Stimulated activated CD8-positive, alpha-beta memory T cell treated with anti-CD3 and anti-CD28 coated beads, Interleukin-12 subunit alpha, Interleukin-12 subunit beta, amount 100 ng/mL, for 4 hours (primary cell): ENCODE results near the gene SPEM3.

Experiments used
- DNase-seq: peaks from one replicate; pipeline ENCODE4 v3.0.0-alpha.2; 2020; ENCODE audit warnings: low read depth

SPEM3 gene

DNA sequence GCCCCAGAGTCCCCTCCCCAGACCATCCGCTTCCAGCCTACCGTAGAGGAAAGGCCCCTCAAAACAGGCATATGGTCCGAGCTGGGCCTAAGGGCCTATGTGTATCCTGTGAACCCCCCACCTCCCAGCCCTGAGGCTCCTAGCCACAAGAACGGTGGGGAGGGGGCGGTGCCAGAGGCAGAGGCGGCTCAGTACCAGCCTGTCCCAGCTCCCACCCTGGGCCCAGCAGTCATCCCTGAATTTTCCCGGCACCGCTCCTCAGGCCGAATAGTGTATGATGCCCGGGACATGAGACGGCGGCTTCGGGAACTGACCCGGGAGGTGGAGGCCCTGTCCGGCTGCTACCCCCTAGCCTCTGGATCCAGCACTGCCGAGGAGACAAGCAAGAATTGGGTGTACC is 7.5 kb upstream of the SPEM3 start:
- no peak for DNase-seq

GRCh38 chr17:7423679-7424078 is 5.0 kb upstream of the SPEM3 start:
- no peak for DNase-seq

DNA sequence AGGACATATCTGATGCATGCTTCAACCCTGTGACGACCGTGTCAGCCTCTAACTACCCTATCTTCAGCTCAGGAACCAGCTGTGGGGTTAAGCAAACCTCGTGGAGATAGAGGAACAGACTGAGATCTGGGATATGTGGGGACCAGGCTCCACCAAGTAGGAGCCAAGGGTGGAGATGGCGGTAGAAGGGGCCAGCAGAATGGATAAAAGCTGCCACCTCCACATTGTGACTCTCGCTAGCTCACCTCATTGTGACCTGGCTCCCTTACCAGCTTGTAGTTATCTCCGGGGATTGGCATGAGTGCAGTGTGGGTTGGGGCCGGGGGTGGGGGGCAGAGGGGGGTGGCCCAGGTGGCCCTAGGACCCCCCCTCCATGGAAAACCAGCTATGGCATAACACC is 3.3 kb upstream of the SPEM3 start, which contains the start of gene SPEM2:
Gene SPEM2, plus strand, starts transcription at position 301 of the 400 bp plus-strand sequence. Its CDS starts 73 bp downstream, at position 374.
- no peak for DNase-seq

GRCh38 chr17:7425756-7426155 is 2.9 kb upstream of the SPEM3 start:
- no peak for DNase-seq

DNA sequence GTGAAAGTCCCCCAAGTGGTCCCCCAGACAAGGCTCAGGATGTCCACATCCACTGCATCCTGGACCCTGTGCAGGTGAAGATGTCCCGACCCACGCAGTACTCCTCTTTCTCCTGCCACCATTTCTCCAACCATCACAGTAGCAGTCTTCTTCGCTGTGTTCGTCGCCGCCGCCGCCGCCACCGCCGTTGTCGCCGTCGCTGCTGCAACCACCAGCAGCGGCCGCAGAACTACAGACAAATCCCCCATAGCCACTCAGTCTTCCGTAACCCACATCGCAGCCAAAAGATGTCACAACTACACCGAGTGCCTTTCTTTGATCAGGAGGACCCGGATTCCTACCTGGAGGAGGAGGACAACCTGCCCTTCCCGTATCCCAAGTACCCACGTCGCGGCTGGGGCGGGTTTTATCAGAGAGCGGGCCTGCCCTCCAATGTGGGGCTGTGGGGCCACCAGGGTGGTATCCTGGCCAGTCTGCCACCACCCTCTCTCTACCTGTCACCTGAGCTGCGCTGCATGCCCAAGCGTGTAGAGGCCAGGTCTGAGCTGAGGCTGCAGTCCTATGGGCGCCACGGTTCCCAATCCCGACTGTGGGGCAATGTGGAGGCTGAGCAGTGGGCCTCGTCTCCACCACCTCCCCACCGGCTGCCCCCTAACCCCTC is 2.3 kb upstream of the SPEM3 start:
- no peak for DNase-seq

DNA sequence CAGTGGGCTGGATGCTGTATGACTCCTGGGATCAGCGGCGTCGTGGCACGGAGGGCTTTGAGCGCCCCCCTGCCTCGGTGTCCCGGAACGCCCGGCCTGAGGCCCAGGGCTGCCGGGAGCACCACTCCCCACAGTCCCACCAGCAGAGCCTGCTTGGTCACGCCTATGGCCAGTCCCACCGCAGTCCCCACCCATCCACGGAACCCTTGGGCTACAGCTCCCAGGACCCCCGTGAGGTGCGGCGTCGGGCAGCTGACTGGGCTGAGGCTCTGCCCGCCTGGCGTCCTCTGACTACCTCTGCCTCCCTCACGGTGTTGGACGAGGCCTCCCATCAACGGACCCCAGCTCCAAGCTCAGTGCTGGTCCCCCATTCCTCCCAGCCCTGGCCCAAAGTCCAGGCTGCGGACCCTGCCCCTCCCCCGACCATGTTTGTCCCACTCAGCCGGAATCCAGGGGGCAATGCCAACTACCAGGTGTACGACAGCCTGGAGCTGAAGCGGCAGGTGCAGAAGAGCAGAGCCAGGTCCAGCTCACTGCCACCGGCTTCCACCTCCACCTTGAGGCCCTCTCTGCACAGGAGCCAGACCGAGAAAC is 1.7 kb upstream of the SPEM3 start:
- no peak for DNase-seq

- no peak for DNase-seq
Observed at GRCh38 chr17:7427549-7427948, 1.1 kb upstream of the SPEM3 start.

DNA sequence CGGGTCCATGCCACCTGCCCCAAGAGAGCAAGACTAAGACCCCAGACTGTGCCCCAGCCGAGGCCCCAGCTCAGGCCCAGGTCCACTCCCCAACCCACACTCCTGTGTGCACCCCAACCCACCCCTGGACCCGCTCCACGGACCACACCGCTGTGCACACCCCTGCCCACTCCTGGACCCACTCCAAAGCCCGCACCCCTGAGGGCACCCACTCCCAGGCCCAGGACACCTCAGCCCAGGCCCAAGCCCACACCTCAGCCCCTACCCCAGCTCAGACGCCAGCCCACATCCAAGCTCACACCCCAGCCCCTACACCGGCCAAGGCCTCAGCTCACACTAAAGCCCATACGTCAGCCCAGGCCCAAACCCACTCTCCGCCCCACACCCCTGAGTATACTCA is 1.1 kb downstream of the SPEM3 start:
- DNase-seq = no peak

DNA sequence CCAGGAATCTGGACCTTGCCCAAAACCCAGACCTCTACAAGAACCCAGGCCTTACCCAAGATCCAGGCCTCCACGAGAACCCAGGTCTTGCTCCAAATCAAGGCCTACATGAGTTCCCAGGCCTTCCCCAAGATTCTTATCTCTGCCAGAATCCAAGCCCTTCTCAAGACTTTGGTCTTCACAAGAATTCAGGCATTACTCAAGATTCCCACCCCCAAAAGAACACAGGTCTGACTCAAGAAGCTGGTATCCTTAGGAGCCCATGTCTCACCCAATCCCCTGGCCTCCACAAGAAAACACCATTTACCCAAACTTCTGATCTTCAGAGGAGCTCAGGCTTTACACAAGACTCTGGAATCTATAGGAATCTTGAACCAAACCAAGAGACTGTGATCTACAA is 2.6 kb downstream of the SPEM3 start:
- no peak for DNase-seq

GRCh38 chr17:7432296-7432695 is 3.6 kb downstream of the SPEM3 start:
- DNase-seq = no peak

DNA sequence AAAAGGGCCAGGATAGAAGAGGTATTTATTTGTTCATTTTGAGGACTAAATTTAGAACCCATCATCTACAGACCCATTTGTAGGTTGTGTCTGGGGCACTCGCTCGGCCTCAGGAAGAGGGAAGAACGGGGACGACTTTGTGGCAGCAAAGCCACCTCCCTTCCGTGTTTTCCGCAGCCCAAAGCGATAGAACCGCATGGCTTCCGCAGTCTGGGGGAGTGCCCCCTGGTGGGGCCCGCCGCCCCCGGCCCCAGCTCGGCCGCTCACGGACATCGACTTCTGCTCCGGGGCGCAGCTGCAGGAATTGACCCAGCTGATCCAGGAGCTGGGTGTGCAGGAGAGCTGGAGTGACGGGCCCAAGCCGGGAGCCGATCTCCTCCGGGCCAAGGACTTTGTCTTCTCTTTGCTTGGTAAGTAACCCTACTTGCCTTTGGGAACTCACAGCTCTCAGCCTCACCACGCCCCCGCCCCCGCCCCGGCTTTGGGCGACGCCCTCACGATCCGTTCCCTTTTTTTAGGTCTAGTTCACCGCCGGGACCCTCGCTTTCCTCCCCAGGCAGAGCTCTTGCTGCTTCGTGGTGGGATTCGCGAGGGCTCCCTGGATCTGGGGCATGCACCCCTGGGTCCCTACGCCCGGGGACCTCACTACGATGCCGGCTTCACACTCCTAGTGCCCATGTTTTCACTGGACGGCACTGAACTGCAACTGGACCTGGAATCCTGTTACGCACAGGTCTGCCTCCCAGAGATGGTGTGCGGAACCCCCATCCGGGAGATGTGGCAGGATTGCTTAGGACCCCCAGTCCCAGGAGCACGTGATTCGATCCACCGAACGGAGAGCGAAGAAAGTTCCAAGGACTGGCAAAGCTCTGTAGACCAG is 7.3 kb downstream of the SPEM3 start:
- DNase-seq = peak; percentile 41

- peak; percentile 71 for DNase-seq
Observed at GRCh38 chr17:7436556-7437368, 8.1 kb downstream of the SPEM3 start.

DNA sequence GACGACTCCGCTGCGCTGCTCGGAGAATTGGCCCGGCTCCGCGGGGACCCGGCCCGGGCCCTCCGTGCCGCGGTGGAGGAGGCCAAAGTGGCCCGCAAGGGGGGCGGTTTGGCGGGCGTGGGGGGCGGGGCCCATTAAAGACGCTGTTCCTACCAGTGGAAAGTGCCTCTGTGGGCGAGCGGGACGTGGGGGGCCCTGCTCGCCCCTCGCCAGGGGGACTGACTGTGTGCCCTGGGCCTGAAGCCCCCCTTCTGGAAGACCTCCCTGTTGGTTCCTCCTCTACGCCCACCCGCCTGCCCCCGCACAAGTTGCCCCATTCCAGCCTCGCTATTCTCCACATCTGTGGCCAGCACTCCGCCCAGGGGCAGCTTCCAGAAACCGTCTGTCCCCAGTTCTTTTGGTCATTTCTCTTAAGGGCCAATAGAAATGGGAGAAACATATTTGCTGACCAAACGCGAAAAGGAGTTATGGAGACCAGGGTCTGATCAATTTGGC is 8.8 kb downstream of the SPEM3 start:
- no peak for DNase-seq

- DNase-seq = no peak
Observed at GRCh38 chr17:7437950-7438614, 9.4 kb downstream of the SPEM3 start.

DNA sequence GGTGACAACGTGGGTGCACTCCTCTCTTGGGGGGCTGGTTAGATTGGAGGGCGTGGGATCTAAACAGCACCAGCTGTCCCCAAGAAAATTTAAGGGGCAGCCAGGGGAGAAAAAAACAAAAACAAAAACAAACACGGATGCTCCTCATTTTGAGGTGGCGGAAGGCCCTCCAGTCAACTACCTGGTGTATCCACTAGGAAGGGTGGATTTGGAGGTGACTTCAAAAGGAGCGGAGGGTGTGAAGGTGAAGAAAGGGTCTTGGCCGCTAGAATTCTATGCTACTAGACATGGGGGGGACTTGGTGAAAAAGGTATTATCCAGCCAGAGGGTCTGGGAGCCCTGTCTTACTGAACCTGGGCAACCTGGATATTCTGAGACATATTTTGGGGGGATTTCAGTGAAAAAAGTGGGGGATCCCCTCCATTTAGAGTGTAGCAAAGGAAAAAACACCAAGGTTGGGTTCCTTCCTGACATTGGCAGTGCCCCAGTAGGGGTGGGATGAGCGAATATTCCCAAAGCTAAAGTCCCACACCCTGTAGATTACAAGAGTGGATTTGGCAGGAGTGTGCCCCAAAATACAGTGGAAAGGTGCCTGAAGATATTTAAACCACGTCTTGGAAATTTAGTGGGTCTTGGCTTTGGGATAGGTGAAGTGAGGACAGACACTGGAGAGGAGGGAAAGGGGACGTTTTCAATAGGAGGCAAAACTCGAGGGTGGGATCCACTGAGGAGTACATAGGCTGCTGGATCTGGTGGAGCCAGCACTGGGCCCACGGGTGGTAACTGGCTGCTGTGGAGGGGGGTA is 10.2 kb downstream of the SPEM3 start:
- no peak for DNase-seq

- no peak for DNase-seq
Observed at GRCh38 chr17:7439462-7440112, 10.9 kb downstream of the SPEM3 start, which contains the start of gene FGF11. TSS of gene FGF11 (plus strand) at chr17:7439512. CDS start at chr17:7439621, 109 bp downstream.

DNA sequence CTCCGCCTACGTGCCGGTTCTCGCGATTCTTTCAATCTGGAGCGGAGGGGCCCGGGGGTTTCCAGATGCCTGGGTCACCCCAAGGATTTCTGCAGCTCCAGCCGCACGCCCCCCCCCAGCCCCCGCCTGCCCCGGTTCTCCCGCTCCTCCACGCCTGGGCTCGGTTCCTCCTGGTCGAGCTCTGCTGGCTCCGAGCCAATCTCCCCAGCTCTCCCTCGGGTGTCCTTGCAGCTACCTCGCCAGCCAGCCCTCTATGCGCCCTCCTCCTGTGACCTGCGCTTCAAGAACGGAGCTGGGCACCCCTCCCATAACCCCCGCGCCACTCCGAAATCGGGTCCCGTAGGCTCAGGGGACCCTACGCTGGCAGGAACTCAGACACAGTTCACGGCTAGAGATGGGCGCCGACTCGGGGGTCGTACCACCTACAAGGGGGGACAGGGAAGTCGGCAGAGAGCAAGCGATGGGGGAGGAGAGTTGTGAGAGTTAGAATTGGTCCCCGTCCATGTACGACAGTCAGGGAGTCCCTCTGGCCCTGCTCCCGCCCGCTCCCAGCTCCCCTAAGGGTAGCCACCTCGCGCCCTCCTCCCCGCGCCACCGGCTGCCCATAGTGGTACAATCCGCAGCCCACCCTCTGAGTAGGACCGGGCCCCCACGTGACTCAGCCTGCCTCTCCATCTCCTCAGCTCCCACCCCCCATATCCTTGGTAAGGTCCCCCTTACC is 11.6 kb downstream of the SPEM3 start:
- no peak for DNase-seq

DNA sequence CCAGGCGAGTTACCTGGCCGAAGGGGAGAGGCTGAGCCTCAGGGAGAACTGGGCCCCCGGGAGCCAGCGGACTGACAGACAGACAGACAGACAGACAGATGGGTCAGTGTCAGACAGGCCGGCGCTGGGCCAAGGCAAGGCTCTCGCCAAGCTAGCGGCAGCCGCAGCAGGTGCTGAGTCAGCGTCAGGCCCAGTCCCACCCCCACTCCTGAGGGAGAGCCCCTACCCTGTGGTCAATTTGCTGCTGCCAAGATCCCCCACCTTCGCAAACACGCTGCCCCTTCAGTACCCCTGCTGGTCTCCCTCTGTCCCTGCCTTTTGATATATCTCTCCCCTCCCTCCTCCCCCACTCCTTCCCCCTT is 12.2 kb downstream of the SPEM3 start:
- DNase-seq = no peak

DNA sequence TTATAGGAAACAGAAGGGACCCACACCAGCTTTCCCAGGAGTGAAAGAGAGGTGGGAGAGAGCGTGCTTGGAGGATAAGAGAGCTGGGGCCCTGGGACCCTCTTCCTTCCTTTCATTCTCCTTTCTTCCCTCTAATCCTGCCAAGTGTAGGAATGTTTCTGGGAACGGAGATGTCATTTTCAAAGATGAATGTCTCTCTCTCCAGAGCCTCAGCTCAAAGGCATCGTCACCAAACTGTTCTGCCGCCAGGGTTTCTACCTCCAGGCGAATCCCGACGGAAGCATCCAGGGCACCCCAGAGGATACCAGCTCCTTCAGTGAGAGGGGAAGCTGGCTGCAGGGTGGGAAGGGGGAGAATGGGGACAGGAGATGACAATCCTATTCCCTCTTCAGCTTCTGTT is 12.6 kb downstream of the SPEM3 start:
- no peak for DNase-seq
